T-cell (primary cell): ENCODE measurements around the gene TAPBPL. TPM values are rescaled to one million over a fixed set of nuclear protein-coding genes. Genes with fewer than 3 reads are reported as not detected.
A peak's percentile ranks its signal among the peaks of the same experiment; 100 is the strongest.

Source experiments
- ATAC-seq, 4 experiments: fragments of 200-7000 bp in 3 of 4; fragments of 150-1000 bp in 1 of 4; cut with Tn5 transposase; replicated peaks in 1 of 4; 1 replicate in 3 of 4; 2 replicates in 1 of 4; pipeline ENCODE4 v1.10.0; 2021; ENCODE audit warnings: moderate library complexity in 3 of 4, mild to moderate bottlenecking in 2 of 4, moderate number of reproducible peaks in 1 of 4
- CTCF ChIA-PET, 2 donors: fragments of 300-600 bp; sonication (Branson Sonifier 250); formaldehyde crosslinking; loops; one replicate each; lab custom pipeline; 2022; ENCODE audit warnings: antibody characterized with exemption in 2 of 2; lab: Charles Lee
- POLR2A ChIA-PET, 2 donors: fragments of 300-600 bp; sonication (Branson Sonifier 250); formaldehyde crosslinking; loops; one replicate each; lab custom pipeline; 2022; ENCODE audit warnings: antibody characterized with exemption in 2 of 2; lab: Charles Lee
- DNase-seq, 35 experiments: peaks; one replicate each; pipeline versions ENCODE4 v3.0.0 to v3.0.0-alpha.2; 2013 to 2023
- H3K27ac ChIP-seq: one replicate; pipeline ENCODE4 v1.5.1; 2013; ENCODE audit warnings: low read length
- H3K27me3 ChIP-seq, 2 experiments: replicated peaks in 1 of 2; 1 replicate in 1 of 2; 2 replicates in 1 of 2; pipeline versions ENCODE4 v1.6.1 to v1.7.0; 2013; ENCODE audit warnings: low read length in 1 of 2, mixed read lengths in 1 of 2; ENCODE audit not compliant: control insufficient read depth in 2 of 2, insufficient read depth in 2 of 2; ENCODE audit errors: extremely low read depth in 1 of 2
- H3K36me3 ChIP-seq, 2 donors: 1 replicate in 1 of 2; 2 replicates in 1 of 2; pipeline versions ENCODE4 v1.6.1 to v1.7.0; 2013; ENCODE audit warnings: low read length in 1 of 2; ENCODE audit not compliant: control insufficient read depth in 2 of 2, insufficient read depth in 1 of 2; ENCODE audit errors: extremely low read depth in 1 of 2
- H3K4me1 ChIP-seq, 2 experiments: 1 replicate in 1 of 2; 2 replicates in 1 of 2; pipeline versions ENCODE4 v1.6.1 to v1.7.0; 2013; ENCODE audit warnings: low read length in 2 of 2, mixed read lengths in 1 of 2; ENCODE audit not compliant: insufficient read depth in 2 of 2, control insufficient read depth in 1 of 2; ENCODE audit errors: extremely low read depth in 1 of 2
- H3K4me3 ChIP-seq, 2 donors: 1 replicate in 1 of 2; 2 replicates in 1 of 2; pipeline versions ENCODE4 v1.5.1 to v1.7.0; 2013; ENCODE audit warnings: mild to moderate bottlenecking in 2 of 2, low read length in 1 of 2, moderate library complexity in 1 of 2; ENCODE audit not compliant: control insufficient read depth in 1 of 2; ENCODE audit errors: extremely low read depth in 1 of 2
- H3K9me3 ChIP-seq: 2 replicates; pipeline ENCODE4 v1.7.0; 2013
- H3K27ac Mint-ChIP-seq, 2 donors: one replicate each; pipeline ENCODE4 v1.8.0; 2020 to 2021; ENCODE audit warnings: mild to moderate bottlenecking in 2 of 2, mixed read lengths in 2 of 2
- H3K27me3 Mint-ChIP-seq, 2 donors: one replicate each; pipeline ENCODE4 v1.8.0; 2021 to 2022; ENCODE audit warnings: mixed read lengths in 2 of 2
- H3K36me3 Mint-ChIP-seq: one replicate; pipeline ENCODE4 v1.8.0; 2021; ENCODE audit warnings: mixed read lengths
- H3K4me1 Mint-ChIP-seq, 3 donors: one replicate each; pipeline ENCODE4 v1.8.0; 2020 to 2022; ENCODE audit warnings: mixed read lengths in 3 of 3, mild to moderate bottlenecking in 1 of 3
- H3K4me3 Mint-ChIP-seq, 3 donors: one replicate each; pipeline ENCODE4 v1.8.0; 2020 to 2022; ENCODE audit warnings: mild to moderate bottlenecking in 3 of 3, mixed read lengths in 3 of 3, moderate library complexity in 3 of 3
- H3K9me3 Mint-ChIP-seq, 3 donors: one replicate each; pipeline ENCODE4 v1.8.0; 2020 to 2022; ENCODE audit warnings: mixed read lengths in 3 of 3
- WGBS: methylation state at CpG from one replicate; pipeline ENCODE4 v1.1.5; 2013; ENCODE audit warnings: missing lambda C conversion rate; ENCODE audit not compliant: insufficient coverage; 5-methylcytosine and 5-hydroxymethylcytosine counted together
- total RNA-seq, 35 experiments: library from RNA in 6 of 35; stranded (reverse) in 6 of 35; fragments of 120-200 nt in 1 of 35; gene quantifications; one replicate each; pipeline versions ENCODE4 v1.2.1 to v1.2.4 and lab custom pipeline; 2013 to 2026

TAPBPL gene
- total RNA-seq, 5 donors from 2014 or later (not counting 1 experiment from before 2014, with no cell fraction given): 22.6 to 77.0 (median 60.3) TPM

DNA sequence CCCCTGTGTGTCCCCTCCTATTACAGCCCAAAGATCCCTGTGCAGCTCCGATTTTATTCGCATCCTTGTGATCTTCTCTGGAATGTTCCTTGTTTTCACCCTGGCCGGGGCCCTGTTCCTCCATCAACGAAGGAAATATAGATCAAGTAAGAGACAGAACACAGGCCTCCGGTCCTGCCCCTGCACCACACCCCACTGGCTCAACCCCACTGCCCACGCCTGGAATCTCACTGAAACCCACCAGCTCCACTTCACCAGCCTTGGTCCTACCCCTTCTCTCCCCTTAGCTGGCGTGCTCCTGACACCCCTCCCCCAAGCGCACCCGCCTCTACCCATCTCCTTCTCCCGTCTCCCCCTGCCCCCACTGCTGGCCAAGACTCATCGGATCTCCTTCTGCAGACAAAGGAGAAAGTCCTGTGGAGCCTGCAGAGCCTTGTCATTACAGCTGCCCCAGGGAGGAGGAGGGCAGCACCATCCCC lies 934 bp upstream of the TAPBPL start:
- peaks cover 73 to 88% (median 74%) of the 10 kb centered on the region in 3 donors for H3K4me1 Mint-ChIP-seq
- Histone ChIP-seq H3K27me3 (no peaks in the 10 kb centered on the region), H3K9me3 (no peaks in the 10 kb centered on the region), H3K4me3 (peak overlapping the region; percentile 1 to 94), H3K4me1 (peaks cover 33 to 76% of the 10 kb centered on the region in 2 experiments), H3K27ac (peak overlapping the region; percentile 98), H3K36me3 (peaks cover 15 to 55% of the 10 kb centered on the region in 2 donors)
- ATAC-seq: no peak
- peaks cover 46% of the 10 kb centered on the region for H3K36me3 Mint-ChIP-seq
- ChIA-PET CTCF (interaction anchor here (0.6 to 3.5 kb wide), 5 partner anchors 11 to 115 kb away, joined by 3 to 24 read pairs (median 5); no protein-coding TSS in a partner anchor), POLR2A (interaction anchor here in 1 of 2 donors (0.6 to 3.2 kb wide), 3 partner anchors 10 to 20 kb away, joined by 5 to 18 read pairs (median 6); partner anchors contain the start of gene VAMP1)
- H3K4me3 Mint-ChIP-seq: peak overlapping the region; percentile 97 to 99 (median 98)
- H3K9me3 Mint-ChIP-seq: no peaks in the 10 kb centered on the region
- 17% methylated on average over 11 of the region's 11 CpGs for WGBS
- DNase-seq: no peak
- no peaks in the 10 kb centered on the region for H3K27me3 Mint-ChIP-seq
- peak overlapping the region; percentile 99 to 100 for H3K27ac Mint-ChIP-seq

DNA sequence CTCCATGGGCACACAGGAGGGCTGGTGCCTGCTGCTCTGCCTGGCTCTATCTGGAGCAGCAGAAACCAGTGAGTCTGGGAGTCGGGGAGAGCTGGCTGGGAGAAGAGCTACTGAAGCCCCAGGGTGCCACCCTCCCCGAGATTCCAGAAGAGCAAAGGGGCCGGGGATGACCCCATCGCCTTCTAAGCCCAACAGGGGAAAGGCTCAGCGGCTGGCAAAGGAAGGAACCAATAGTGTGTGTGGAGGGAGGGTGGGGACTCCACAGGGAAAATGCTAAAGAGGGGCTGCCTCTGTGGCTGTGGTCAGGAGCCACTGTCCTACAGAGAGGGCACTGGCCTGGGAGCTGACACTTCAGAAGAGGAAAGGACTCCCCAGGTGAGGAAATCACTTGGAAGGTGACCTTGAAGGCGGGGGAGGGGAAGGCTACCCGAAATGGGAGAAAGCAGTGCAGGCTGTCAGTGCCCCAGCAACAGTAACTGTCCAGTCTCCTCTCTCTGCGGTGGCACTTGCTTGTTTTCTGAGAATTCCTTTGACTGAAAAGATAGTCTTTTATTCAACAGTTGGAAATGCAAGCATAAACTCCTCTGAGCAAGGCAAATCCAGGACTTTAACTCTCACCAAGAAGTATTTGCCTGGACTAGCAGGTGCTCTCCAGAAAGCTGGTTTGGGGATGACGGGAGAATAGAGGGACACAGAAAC lies 552 bp downstream of the TAPBPL start:
- Histone ChIP-seq H3K36me3 (peaks cover 18 to 63% of the 10 kb centered on the region in 2 donors), H3K27me3 (no peaks in the 10 kb centered on the region), H3K4me1 (peaks cover 32 to 74% of the 10 kb centered on the region in 2 experiments), H3K4me3 (peak overlapping the region; percentile 93 to 94), H3K9me3 (no peaks in the 10 kb centered on the region), H3K27ac (peak overlapping the region; percentile 98)
- ATAC-seq: peak in 2 of 4 experiments; percentile 1 to 5
- DNase-seq: peak in 1 of 35 experiments; percentile 39
- peak overlapping the region; percentile 99 to 100 for H3K27ac Mint-ChIP-seq
- H3K27me3 Mint-ChIP-seq: no peaks in the 10 kb centered on the region
- H3K4me1 Mint-ChIP-seq: peaks cover 68 to 83% (median 74%) of the 10 kb centered on the region in 3 donors
- WGBS: 0% methylated on average over 7 of the region's 9 CpGs
- peak overlapping the region; percentile 97 to 99 (median 98) for H3K4me3 Mint-ChIP-seq
- ChIA-PET POLR2A (interaction anchor here (0.5 to 3.2 kb wide), 6 partner anchors 9 to 40 kb away, joined by 3 to 18 read pairs (median 5); no protein-coding TSS in a partner anchor), CTCF (interaction anchor here (0.7 to 3.5 kb wide), 8 partner anchors 9 to 117 kb away, joined by 3 to 24 read pairs (median 3); partner anchors contain the start of gene VAMP1 (in 1 of the 2))
- no peaks in the 10 kb centered on the region for H3K9me3 Mint-ChIP-seq
- H3K36me3 Mint-ChIP-seq: peaks cover 48% of the 10 kb centered on the region

DNA sequence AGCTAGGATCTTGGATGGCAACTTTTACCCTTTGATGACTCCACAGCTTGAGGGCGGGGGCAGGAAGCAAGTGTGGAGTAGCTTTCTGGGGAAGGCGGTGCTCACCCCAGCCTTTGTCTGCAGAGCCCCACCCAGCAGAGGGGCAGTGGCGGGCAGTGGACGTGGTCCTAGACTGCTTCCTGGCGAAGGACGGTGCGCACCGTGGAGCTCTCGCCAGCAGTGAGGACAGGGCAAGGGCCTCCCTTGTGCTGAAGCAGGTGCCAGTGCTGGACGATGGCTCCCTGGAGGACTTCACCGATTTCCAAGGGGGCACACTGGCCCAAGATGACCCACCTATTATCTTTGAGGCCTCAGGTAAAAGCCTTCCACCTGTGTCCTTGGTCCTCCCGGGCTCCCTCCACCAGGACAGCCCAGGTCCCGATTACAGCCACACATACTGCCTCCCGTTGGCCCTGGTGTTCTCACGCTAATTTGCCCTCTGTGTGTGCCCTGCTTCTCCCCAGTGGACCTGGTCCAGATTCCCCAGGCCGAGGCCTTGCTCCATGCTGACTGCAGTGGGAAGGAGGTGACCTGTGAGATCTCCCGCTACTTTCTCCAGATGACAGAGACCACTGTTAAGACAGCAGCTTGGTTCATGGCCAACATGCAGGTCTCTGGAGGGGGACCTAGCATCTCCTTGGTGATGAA lies 1.2 kb downstream of the TAPBPL start:
- peak overlapping the region; percentile 98 for H3K27ac ChIP-seq
- DNase-seq (peak in 1 of 35 experiments; percentile 48), ATAC-seq (peak in 1 of 4 experiments; percentile 14)
- 25% methylated on average over 17 of the region's 17 CpGs for WGBS
- Mint-ChIP-seq H3K36me3 (peaks cover 47% of the 10 kb centered on the region), H3K27me3 (no peaks in the 10 kb centered on the region), H3K4me3 (peak overlapping the region; percentile 97 to 99 (median 98)), H3K27ac (peak overlapping the region; percentile 99 to 100), H3K4me1 (peaks cover 64 to 80% (median 71%) of the 10 kb centered on the region in 3 donors), H3K9me3 (no peaks in the 10 kb centered on the region)
- H3K4me1 ChIP-seq: peaks cover 31 to 74% of the 10 kb centered on the region in 2 experiments
- H3K36me3 ChIP-seq: peaks cover 23 to 65% of the 10 kb centered on the region in 2 donors
- H3K9me3 ChIP-seq: no peaks in the 10 kb centered on the region
- H3K4me3 ChIP-seq: peak overlapping the region; percentile 93 to 94
- ChIA-PET POLR2A (interaction anchor here in 1 of 2 donors (0.7 to 3.2 kb wide), 2 partner anchors 8 to 11 kb away, joined by 3 to 18 read pairs; no protein-coding TSS in a partner anchor), CTCF (interaction anchor here (0.8 to 3.5 kb wide), 5 partner anchors 8 to 12 kb away, joined by 3 to 24 read pairs (median 3); no protein-coding TSS in a partner anchor)
- no peaks in the 10 kb centered on the region for H3K27me3 ChIP-seq

DNA sequence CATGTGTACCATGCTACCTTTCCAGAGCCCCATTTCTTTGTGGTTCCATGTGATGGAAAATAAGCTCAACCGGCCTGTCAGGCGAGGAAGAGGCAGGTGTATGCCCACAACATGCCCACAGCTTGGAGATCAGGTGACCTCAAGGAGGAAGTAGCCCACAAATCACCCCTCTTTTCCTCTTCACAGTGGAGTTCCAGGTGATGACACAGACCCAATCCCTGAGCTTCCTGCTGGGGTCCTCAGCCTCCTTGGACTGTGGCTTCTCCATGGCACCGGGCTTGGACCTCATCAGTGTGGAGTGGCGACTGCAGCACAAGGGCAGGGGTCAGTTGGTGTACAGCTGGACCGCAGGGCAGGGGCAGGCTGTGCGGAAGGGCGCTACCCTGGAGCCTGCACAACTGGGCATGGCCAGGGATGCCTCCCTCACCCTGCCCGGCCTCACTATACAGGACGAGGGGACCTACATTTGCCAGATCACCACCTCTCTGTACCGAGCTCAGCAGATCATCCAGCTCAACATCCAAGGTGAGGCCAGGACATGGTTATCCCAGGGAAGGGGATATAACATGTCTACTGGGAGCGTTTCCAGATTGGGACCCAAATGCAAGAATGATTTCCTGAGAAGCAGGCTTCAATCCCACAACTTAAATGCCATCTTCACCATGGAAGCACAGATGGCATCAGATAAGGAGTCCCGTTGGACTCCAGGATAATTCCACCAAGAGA lies 5.5 kb downstream of the TAPBPL start:
- Mint-ChIP-seq H3K27me3 (no peaks in the 10 kb centered on the region), H3K36me3 (peaks cover 60% of the 10 kb centered on the region), H3K4me3 (peak overlapping the region in 1 of 3 donors; percentile 13), H3K4me1 (peaks cover 73 to 84% (median 82%) of the 10 kb centered on the region in 3 donors), H3K9me3 (no peaks in the 10 kb centered on the region), H3K27ac (peak overlapping the region; percentile 71 to 90)
- DNase-seq: no peak
- Histone ChIP-seq H3K4me1 (peaks cover 35 to 76% of the 10 kb centered on the region in 2 experiments), H3K27me3 (no peaks in the 10 kb centered on the region), H3K4me3 (no peak overlapping the region), H3K36me3 (peaks cover 21 to 81% of the 10 kb centered on the region in 2 donors), H3K27ac (peak overlapping the region; percentile 6), H3K9me3 (no peaks in the 10 kb centered on the region)
- 89% methylated on average over 7 of the region's 12 CpGs for whole genome bisulfite sequencing
- no peak for ATAC-seq
- ChIA-PET POLR2A (interaction anchor here in 1 of 2 donors (0.6 kb wide), 1 partner anchor 108 kb away, joined by 3 read pairs; no protein-coding TSS in a partner anchor), CTCF (interaction anchor here in 1 of 2 donors (1.0 kb wide), 2 partner anchors 8 to 23 kb away, joined by 3 to 4 read pairs; no protein-coding TSS in a partner anchor)

DNA sequence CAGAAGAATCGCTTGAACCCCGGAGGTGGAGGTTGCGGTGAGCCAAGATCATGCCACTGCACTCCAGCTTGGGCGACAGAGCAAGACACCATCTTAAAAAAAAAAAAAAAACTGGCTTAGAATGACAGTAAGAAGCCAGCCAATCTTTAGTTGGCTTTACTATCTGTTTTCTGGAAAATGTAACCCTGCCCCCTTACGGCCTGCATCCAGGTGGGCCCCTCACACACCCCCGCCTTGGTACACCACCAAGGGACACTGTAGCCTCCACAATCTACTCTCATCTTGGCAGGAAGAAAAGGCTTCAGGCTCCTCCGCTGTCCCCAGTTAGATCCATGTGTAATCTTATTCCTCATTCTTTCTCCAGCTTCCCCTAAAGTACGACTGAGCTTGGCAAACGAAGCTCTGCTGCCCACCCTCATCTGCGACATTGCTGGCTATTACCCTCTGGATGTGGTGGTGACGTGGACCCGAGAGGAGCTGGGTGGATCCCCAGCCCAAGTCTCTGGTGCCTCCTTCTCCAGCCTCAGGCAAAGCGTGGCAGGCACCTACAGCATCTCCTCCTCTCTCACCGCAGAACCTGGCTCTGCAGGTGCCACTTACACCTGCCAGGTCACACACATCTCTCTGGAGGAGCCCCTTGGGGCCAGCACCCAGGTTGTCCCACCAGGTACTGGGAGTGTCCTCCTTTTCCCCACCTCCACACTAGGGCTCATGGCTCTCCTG lies 6.6 kb downstream of the TAPBPL start:
- Mint-ChIP-seq H3K27me3 (no peaks in the 10 kb centered on the region), H3K4me3 (peak overlapping the region in 1 of 3 donors; percentile 26), H3K27ac (peak overlapping the region; percentile 79 to 90), H3K36me3 (peaks cover 60% of the 10 kb centered on the region), H3K4me1 (peaks cover 73 to 84% (median 84%) of the 10 kb centered on the region in 3 donors), H3K9me3 (no peaks in the 10 kb centered on the region)
- Histone ChIP-seq H3K27ac (peak overlapping the region; percentile 92), H3K4me1 (peaks cover 35 to 76% of the 10 kb centered on the region in 2 experiments), H3K4me3 (no peak overlapping the region), H3K27me3 (no peaks in the 10 kb centered on the region), H3K9me3 (no peaks in the 10 kb centered on the region), H3K36me3 (peaks cover 21 to 86% of the 10 kb centered on the region in 2 donors)
- DNase-seq (no peak), ATAC-seq (no peak)
- WGBS: 92% methylated on average over 13 of the region's 14 CpGs
- POLR2A ChIA-PET: interaction anchor here in 1 of 2 donors (0.5 to 1.6 kb wide), 2 partner anchors 12 to 48 kb away, joined by 4 to 13 read pairs; partner anchors contain the start of gene VAMP1
- CTCF ChIA-PET: interaction anchor here in 1 of 2 donors (0.5 to 1.2 kb wide), 3 partner anchors 22 to 1602 kb away, joined by 3 to 5 read pairs (median 5); no protein-coding TSS in a partner anchor
